HG02981 (cell line): ENCODE data around the gene LEFTY1.
A peak's percentile ranks its signal among the peaks of the same experiment; 100 is the strongest.
"Not testable (repeated sequence)": the region's sequence is repeated elsewhere in the genome, so short reads cannot be mapped to it uniquely, and the experiment has no call there.

Source experiments
- ATAC-seq: cut with Tn5 transposase; IDR thresholded peaks from one replicate; pipeline ENCODE4 v1.9.1; 2021; ENCODE audit warnings: mild to moderate bottlenecking, moderate library complexity; ENCODE audit not compliant: unreplicated experiment

LEFTY1 gene

DNA sequence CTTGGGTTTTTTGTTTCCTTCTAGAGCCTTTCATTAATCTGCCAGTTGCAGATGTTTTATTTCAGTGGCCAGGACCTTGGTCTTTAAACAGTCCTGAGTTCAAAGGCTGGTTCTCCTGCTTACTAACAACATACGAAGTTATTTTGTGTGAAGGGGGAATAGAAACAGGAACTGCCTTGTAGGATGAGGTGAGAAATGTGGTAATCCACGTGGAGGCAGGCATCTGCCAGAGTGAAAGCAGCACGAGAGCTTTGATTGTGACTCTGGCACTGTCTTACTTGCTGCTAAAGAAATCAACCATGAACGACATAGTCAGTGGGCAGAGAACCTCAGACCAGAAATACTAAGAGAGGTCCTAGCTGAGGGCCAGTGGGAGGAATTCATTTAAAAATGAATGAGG lies 37.1 kb downstream of the LEFTY1 start:
- peak; percentile 64 for ATAC-seq

- ATAC-seq: no peak
These were observed 38.6 kb downstream of the LEFTY1 start for GRCh38 chr1:225850370-225850769.

GRCh38 chr1:225849925-225850324 lies 39.0 kb downstream of the LEFTY1 start:
- ATAC-seq: no peak

- ATAC-seq: peak; percentile 48
These were observed 40.7 kb downstream of the LEFTY1 start for GRCh38 chr1:225848030-225848955.

DNA sequence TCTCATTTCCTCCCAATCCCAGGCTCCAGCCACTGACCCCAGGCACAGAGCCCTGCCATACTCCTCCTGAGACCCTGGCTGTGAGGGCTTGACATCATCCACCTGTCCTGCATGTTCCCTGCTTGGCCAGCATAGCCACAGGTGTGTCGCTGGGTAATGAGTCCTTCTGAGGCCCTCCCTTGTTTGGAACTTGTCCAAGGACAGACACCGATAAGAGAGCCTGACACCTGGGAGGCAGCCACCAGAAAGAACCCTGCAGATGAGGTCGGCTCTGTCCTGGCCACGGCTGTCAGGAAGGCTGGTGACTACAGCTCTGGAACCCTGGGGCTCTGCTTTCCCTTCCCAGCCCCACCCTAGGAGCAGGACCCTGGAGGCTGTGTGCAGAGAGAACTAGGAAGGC lies 41.3 kb downstream of the LEFTY1 start:
- no peak for ATAC-seq

GRCh38 chr1:225846331-225847310 lies 42.3 kb downstream of the LEFTY1 start:
- ATAC-seq: no peak

- no peak for ATAC-seq
These were observed 43.2 kb downstream of the LEFTY1 start for GRCh38 chr1:225845571-225846259.

- no peak for ATAC-seq
These were observed 43.8 kb downstream of the LEFTY1 start for GRCh38 chr1:225845097-225845496.

GRCh38 chr1:225844236-225845061 lies 44.5 kb downstream of the LEFTY1 start:
- no peak for ATAC-seq

DNA sequence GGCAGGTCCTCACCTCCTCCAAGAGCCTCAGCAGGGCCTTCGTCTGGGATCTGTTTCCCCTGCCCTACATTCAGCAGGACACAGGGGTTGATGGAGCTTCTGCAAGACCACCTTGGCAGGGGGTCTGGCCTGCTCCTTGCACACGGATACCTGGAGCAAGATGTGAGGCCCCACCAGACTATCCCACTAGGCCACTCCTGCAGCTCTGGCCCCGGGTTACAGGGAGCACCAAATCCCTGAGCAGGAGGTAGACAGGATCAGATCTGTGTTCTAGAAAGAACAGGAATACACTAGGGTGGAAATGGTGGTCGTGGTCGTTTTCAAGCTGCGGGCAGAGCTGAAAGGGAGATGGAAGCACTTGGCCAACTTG lies 45.5 kb downstream of the LEFTY1 start:
- no peak for ATAC-seq

DNA sequence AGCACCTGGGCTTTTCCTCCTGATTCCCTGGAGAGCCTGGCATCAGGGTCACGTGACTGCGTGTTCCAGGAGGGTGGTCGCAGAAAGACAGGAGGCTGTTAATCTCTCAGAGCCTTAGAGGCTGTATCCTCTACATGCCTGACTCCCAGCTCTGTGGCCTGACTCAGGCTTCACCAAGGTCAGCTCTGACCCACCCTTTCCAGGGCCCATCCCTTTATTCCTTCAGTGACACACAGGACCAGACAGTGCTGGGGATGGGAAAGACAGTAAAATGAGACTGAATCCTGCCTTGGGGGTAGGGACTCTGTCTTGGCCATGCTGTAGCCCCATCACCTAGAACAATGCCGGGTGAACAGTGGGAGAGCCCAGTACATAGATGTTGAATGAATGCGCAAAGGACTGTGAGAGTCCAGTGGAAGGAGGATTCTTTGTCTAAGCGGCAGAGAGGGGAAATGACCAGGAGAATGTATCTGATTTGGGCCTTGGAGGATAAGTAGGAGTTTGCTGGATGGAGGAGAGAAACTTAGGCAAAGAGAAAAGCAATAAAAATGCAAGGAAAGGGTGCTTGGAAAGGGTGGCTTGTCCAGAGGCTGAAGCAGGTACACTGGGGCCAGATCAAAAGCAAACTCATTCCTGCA lies 46.0 kb downstream of the LEFTY1 start:
- no peak for ATAC-seq

DNA sequence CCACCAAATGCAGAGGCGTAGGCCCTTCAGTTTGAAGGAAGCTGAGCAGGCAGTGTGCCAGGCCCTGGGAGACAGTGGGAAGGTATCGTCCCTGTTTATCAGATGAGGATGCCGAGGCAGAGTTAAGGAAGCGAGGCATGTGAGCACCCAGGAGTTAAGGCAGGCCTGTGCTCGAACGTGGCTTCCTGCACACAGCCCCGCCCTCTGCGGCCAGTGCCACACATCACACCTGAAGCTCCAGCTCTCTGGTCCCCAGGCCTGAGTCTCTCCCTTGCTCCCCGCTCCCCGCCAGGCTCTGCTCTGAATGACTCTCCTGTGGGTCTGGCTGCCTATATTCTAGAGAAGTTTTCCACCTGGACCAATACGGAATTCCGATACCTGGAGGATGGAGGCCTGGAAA lies 46.9 kb downstream of the LEFTY1 start:
- no peak for ATAC-seq

- ATAC-seq: no peak
These were observed 48.2 kb downstream of the LEFTY1 start for GRCh38 chr1:225840713-225841112.

DNA sequence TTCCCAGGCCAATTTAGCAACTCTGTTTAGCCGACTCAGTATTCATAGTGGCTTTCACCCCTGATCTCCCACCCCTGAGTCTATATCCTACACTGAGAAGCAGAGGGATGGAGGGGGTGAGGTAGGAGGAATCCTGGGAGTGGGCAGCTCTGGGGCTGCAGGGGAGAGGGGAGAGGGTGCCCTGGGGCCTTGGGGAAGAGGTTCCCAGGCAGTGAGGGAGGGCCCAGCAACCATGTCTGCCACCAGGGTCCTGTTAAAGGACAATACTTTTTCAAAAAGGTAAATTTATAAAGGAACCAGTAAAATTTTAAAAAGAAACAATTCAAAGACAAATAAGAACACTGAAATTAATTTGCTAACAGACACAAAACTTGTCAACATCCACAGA lies 48.7 kb downstream of the LEFTY1 start:
- no peak for ATAC-seq

DNA sequence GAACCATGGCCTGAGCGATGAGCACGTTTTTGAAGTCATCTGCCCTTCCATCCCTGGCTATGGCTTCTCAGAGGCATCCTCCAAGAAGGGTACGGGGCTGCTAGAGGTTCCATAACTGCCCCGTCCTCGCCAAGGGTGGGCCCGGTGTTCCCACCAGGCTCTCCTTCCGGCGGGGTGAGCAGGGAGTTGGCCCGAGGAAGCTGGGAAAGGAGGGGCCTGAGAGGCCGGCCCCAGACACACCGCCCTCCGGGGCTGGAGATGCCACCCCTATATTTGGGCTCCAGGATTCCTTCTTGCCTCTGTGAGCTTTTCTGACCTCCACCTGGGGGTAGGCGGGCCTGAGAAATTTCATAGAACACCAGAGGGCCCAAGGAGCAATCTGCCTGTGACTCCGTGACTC lies 50.2 kb downstream of the LEFTY1 start:
- no peak for ATAC-seq

DNA sequence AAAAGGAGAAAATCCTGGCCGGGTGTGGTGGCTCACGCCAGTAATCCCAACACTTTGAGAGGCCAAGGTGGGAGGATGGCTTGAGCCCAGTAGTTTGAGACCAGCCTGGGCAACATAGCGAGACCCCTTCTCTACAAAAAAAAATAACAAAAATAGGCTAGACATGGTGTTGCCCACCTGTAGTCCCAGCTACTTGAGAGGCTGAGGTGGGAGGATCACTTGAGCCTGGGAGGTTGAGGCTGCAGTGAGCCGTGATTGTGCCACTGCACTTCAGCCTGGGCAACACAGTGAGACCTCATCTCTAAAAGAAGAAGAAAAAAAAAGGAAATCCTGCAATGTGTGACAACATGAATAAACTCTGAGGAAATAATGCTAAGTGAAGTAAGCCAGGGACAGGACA lies 52.6 kb downstream of the LEFTY1 start:
- not testable (repeated sequence) for ATAC-seq
